Osteoblast (primary cell): Measurements from ENCODE around the gene TEX36. TPM values are rescaled to one million over a fixed set of nuclear protein-coding genes. Genes with fewer than 3 reads are reported as not detected.

Experiments used
- DNase-seq: peaks from one replicate; pipeline ENCODE4 v3.0.0; 2011; ENCODE audit warnings: low spot score, mixed read lengths; ENCODE audit not compliant: insufficient read length; ENCODE audit errors: missing footprints
- H2AFZ ChIP-seq: 2 replicates; pipeline ENCODE4 v1.6.0; 2011; ENCODE audit warnings: mild to moderate bottlenecking, low read length
- H3K27ac ChIP-seq: 2 replicates; pipeline ENCODE4 v1.5.1; 2011; ENCODE audit warnings: mild to moderate bottlenecking, low read depth, low read length, moderate library complexity
- H3K27me3 ChIP-seq: 2 replicates; pipeline ENCODE4 v1.6.0; 2012; ENCODE audit warnings: mild to moderate bottlenecking, control low read depth, inconsistent platforms, low read length, moderate library complexity; ENCODE audit not compliant: insufficient read depth
- H3K36me3 ChIP-seq: 2 replicates; pipeline ENCODE4 v1.5.1; 2011; ENCODE audit warnings: mild to moderate bottlenecking, low read length, control low read depth, moderate library complexity; ENCODE audit not compliant: insufficient read depth
- H3K4me1 ChIP-seq: 2 replicates; pipeline ENCODE4 v1.5.1; 2011; ENCODE audit warnings: mild to moderate bottlenecking, low read length, control low read depth, moderate library complexity; ENCODE audit not compliant: insufficient read depth
- H3K4me2 ChIP-seq: 2 replicates; pipeline ENCODE4 v1.6.0; 2011; ENCODE audit warnings: mild to moderate bottlenecking, low read length; ENCODE audit not compliant: insufficient read depth
- H3K4me3 ChIP-seq: fragments of 200-600 bp; sonication (generic); 3 replicates; pipeline ENCODE4 v1.5.1; 2012; ENCODE audit warnings: mild to moderate bottlenecking, low read length, inconsistent platforms; ENCODE audit not compliant: insufficient read depth
- H3K79me2 ChIP-seq: 2 replicates; pipeline ENCODE4 v1.6.0; 2012; ENCODE audit warnings: mild to moderate bottlenecking, low read length, control low read depth, inconsistent platforms; ENCODE audit not compliant: insufficient read depth
- H3K9me3 ChIP-seq: 2 replicates; pipeline ENCODE4 v1.5.1; 2011; ENCODE audit warnings: low read depth, low read length, control low read depth
- H4K20me1 ChIP-seq: 2 replicates; pipeline ENCODE4 v1.6.0; 2012; ENCODE audit warnings: mild to moderate bottlenecking, low read length, control low read depth; ENCODE audit not compliant: insufficient read depth
- CTCF ChIP-seq: IDR thresholded peaks from 2 replicates; pipeline ENCODE4 v1.5.1; 2011; ENCODE audit warnings: mild to moderate bottlenecking, low read depth, low read length, moderate library complexity; ENCODE audit errors: extremely low read depth
- total RNA-seq: library from RNA; depleted of rRNA; stranded (reverse); fragments of >200 nt; gene quantifications from 2 replicates; pipeline ENCODE4 v1.2.3, GENCODE V29; 2012

The TEX36 gene
- total RNA-seq, 1 donor = not detected

GRCh38 chr10:125683821-125684220 lies 858 bp upstream of the TEX36 start:
- H3K4me2 ChIP-seq = no peak overlapping the region
- H3K36me3 ChIP-seq = no peaks in the 10 kb centered on the region
- TF ChIP-seq CTCF = no peak
- H2AFZ ChIP-seq = no peak overlapping the region
- no peaks in the 10 kb centered on the region for H3K4me1 ChIP-seq
- H3K27me3 ChIP-seq = peaks cover 13% of the 10 kb centered on the region
- no peaks in the 10 kb centered on the region for H4K20me1 ChIP-seq
- H3K9me3 ChIP-seq = no peaks in the 10 kb centered on the region
- DNase-seq = no peak
- H3K79me2 ChIP-seq = no peaks in the 10 kb centered on the region
- H3K4me3 ChIP-seq = no peak overlapping the region
- H3K27ac ChIP-seq = no peak overlapping the region

- Histone ChIP-seq H3K4me3 (no peak overlapping the region), H4K20me1 (no peaks in the 10 kb centered on the region), H2AFZ (peak overlapping the region; percentile 65), H3K9me3 (peaks cover 3% of the 10 kb centered on the region), H3K4me2 (peak overlapping the region; percentile 61), H3K27me3 (peaks cover 10% of the 10 kb centered on the region), H3K27ac (no peak overlapping the region), H3K4me1 (no peaks in the 10 kb centered on the region), H3K79me2 (no peaks in the 10 kb centered on the region), H3K36me3 (no peaks in the 10 kb centered on the region)
- no peak for TF ChIP-seq CTCF
- DNase-seq = no peak
Observed at GRCh38 chr10:125679436-125679835, 3.5 kb downstream of the TEX36 start.

DNA sequence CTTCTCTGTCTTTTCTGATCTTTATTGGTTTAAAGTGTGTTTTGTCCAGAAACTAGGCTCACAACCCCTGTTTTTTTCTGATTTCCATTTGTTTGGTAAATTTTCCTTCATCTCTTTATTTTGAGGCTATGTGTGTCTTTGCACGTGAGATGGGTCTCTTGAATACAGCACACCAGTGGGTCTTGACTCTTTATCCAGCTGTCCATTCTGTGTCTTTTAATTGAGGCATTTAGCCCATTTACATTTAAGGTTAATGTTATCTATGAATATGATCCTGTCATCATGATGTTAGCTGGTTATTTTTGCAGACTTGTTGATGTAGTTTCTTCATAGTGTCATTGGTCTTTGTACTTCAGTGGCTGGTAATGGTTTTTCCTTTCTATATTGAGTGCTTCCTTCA lies 10.1 kb downstream of the TEX36 start:
- Histone ChIP-seq H3K4me3 (no peak overlapping the region), H3K4me1 (no peaks in the 10 kb centered on the region), H3K27ac (no peak overlapping the region), H3K36me3 (no peaks in the 10 kb centered on the region), H3K79me2 (no peaks in the 10 kb centered on the region), H3K4me2 (no peak overlapping the region), H4K20me1 (no peaks in the 10 kb centered on the region), H2AFZ (no peak overlapping the region), H3K27me3 (no peaks in the 10 kb centered on the region), H3K9me3 (peaks cover 3% of the 10 kb centered on the region)
- DNase-seq = no peak
- no peak for TF ChIP-seq CTCF

DNA sequence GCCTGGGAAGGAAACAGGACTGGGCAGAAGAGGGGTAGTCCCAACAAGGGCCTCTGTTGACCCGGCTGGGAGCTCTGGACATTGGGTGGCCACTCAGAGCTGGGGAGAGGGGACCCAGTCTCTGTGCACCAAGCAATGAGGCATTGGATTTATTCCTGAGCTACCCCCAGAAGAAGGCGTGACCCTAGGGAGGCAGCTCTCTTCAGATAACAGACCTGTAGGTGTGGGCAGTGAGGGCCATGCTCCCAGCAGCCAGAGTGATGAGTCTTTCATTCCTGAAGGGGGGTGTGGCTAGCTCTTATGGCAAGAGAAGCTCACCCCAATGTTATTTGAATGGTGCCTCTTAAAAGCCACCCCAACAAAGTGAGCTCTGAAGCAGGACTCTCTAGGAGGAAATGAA lies 20.4 kb downstream of the TEX36 start:
- peak overlapping the region; percentile 35 for H3K4me2 ChIP-seq
- H3K27ac ChIP-seq = peak overlapping the region; percentile 23

More for the DNA sequence above, 20.4 kb downstream of the TEX36 start:
- peak; percentile 47 for DNase-seq
- no peaks in the 10 kb centered on the region for H3K79me2 ChIP-seq
- H2AFZ ChIP-seq = no peak overlapping the region
- no peaks in the 10 kb centered on the region for H3K9me3 ChIP-seq
- no peaks in the 10 kb centered on the region for H4K20me1 ChIP-seq
- peaks cover 3% of the 10 kb centered on the region for H3K27me3 ChIP-seq
- no peak for TF ChIP-seq CTCF
- peaks cover 9% of the 10 kb centered on the region for H3K4me1 ChIP-seq
- no peak overlapping the region for H3K4me3 ChIP-seq
- no peaks in the 10 kb centered on the region for H3K36me3 ChIP-seq
